GM23338 (cell line): Measurements from ENCODE around the gene HDAC3. TPM values are rescaled to one million over a fixed set of nuclear protein-coding genes. Genes with fewer than 3 reads are reported as not detected.

Experiments used
- ATAC-seq: fragments of 200-7000 bp; cut with Tn5 transposase; 3 replicates; pipeline ENCODE4 v1.9.1; 2020
- DNase-seq: peaks from one replicate; pipeline ENCODE4 v3.0.0-alpha.2; 2015; ENCODE audit warnings: low spot score
- H2AFZ ChIP-seq: fragments of 200-600 bp; sonication (generic); 2 replicates; pipeline ENCODE4 v1.8.0; 2016; ENCODE audit warnings: antibody characterized with exemption, mild to moderate bottlenecking, moderate library complexity
- H3F3A ChIP-seq: fragments of 200-600 bp; sonication (generic); replicated peaks from 2 replicates; pipeline ENCODE4 v1.8.0; 2017; ENCODE audit warnings: antibody characterized with exemption, mixed run types, low read depth
- H3K27ac ChIP-seq: fragments of 200-600 bp; sonication (generic); 2 replicates; pipeline ENCODE4 v1.6.1; 2016; ENCODE audit warnings: low read depth
- H3K27me3 ChIP-seq: fragments of 200-600 bp; sonication (generic); 2 replicates; pipeline ENCODE4 v1.8.0; 2016; ENCODE audit warnings: mild to moderate bottlenecking, mixed run types, moderate library complexity; ENCODE audit not compliant: insufficient read depth
- H3K36me3 ChIP-seq: fragments of 200-600 bp; sonication (generic); 2 replicates; pipeline ENCODE4 v1.8.0; 2016; ENCODE audit warnings: mild to moderate bottlenecking; ENCODE audit not compliant: insufficient read depth
- H3K4me1 ChIP-seq: fragments of 200-600 bp; sonication (generic); 2 replicates; pipeline ENCODE4 v1.8.0; 2016; ENCODE audit warnings: mild to moderate bottlenecking, moderate library complexity; ENCODE audit not compliant: insufficient read depth
- H3K4me2 ChIP-seq: fragments of 200-600 bp; sonication (generic); 2 replicates; pipeline ENCODE4 v1.7.1; 2017; ENCODE audit warnings: mixed run types
- H3K4me3 ChIP-seq: fragments of 200-600 bp; sonication (generic); 2 replicates; pipeline ENCODE4 v1.6.1; 2016; ENCODE audit warnings: mixed run types
- H3K79me2 ChIP-seq: fragments of 200-600 bp; sonication (generic); replicated peaks from 2 replicates; pipeline ENCODE4 v1.8.0; 2017; ENCODE audit warnings: mild to moderate bottlenecking; ENCODE audit not compliant: insufficient read depth
- H3K9me2 ChIP-seq: fragments of 200-600 bp; sonication (generic); 2 replicates; pipeline ENCODE4 v1.8.0; 2017; ENCODE audit not compliant: insufficient read depth
- H4K20me1 ChIP-seq: fragments of 200-600 bp; sonication (generic); replicated peaks from 2 replicates; pipeline ENCODE4 v1.8.0; 2017; ENCODE audit warnings: mild to moderate bottlenecking; ENCODE audit not compliant: insufficient read depth
- H3K27ac Mint-ChIP-seq: 2 replicates; pipeline ENCODE4 v1.8.0; 2020; ENCODE audit warnings: inconsistent platforms, mild to moderate bottlenecking, moderate library complexity, mixed read lengths
- H3K27me3 Mint-ChIP-seq: 3 replicates; pipeline ENCODE4 v1.8.0; 2022; ENCODE audit warnings: low read depth, mild to moderate bottlenecking, moderate library complexity, mixed read lengths, inconsistent platforms; ENCODE audit not compliant: insufficient read depth, poor library complexity
- H3K36me3 Mint-ChIP-seq: 3 replicates; pipeline ENCODE4 v1.8.0; 2021; ENCODE audit warnings: low read depth, mild to moderate bottlenecking, inconsistent platforms, moderate library complexity, mixed read lengths
- H3K4me1 Mint-ChIP-seq: 3 replicates; pipeline ENCODE4 v1.8.0; 2020; ENCODE audit warnings: mild to moderate bottlenecking, inconsistent platforms, mixed read lengths
- H3K4me3 Mint-ChIP-seq: 3 replicates; pipeline ENCODE4 v1.8.0; 2021; ENCODE audit warnings: moderate library complexity, mild to moderate bottlenecking, inconsistent platforms, mixed read lengths
- H3K9me3 Mint-ChIP-seq: 3 replicates; pipeline ENCODE4 v1.8.0; 2020; ENCODE audit warnings: moderate library complexity, mild to moderate bottlenecking, inconsistent platforms, mixed read lengths
- CREB1 ChIP-seq: fragments of 250-450 bp; sonication (Bioruptor Pico); IDR thresholded peaks from 2 replicates; pipeline ENCODE4 v1.5.0; 2020; ENCODE audit warnings: low read depth, mild to moderate bottlenecking, moderate library complexity
- ETS1 ChIP-seq: IDR thresholded peaks from 2 replicates; pipeline ENCODE4 v1.6.1; 2016; ENCODE audit warnings: antibody characterized with exemption
- EZH2phosphoT487 ChIP-seq: fragments of 200-600 bp; sonication (generic); IDR thresholded peaks from one replicate; pipeline ENCODE4 v1.8.1; 2018; ENCODE audit warnings: antibody characterized with exemption; ENCODE audit not compliant: unreplicated experiment
- JUNB ChIP-seq: IDR thresholded peaks from one replicate; pipeline ENCODE4 v1.6.1; 2016; ENCODE audit warnings: antibody characterized with exemption; ENCODE audit not compliant: unreplicated experiment
- NANOG ChIP-seq: IDR thresholded peaks from 2 replicates; pipeline ENCODE4 v1.6.1; 2016; ENCODE audit warnings: antibody characterized with exemption, borderline replicate concordance
- POLR2AphosphoS5 ChIP-seq: IDR thresholded peaks from 2 replicates; pipeline ENCODE4 v1.6.1; 2016; ENCODE audit warnings: antibody characterized with exemption, low read depth
- REST ChIP-seq: IDR thresholded peaks from one replicate; pipeline ENCODE4 v1.6.1; 2018; ENCODE audit warnings: antibody characterized with exemption; ENCODE audit not compliant: unreplicated experiment
- STAT1 ChIP-seq: IDR thresholded peaks from one replicate; pipeline ENCODE4 v1.6.1; 2016; ENCODE audit warnings: antibody characterized with exemption; ENCODE audit not compliant: unreplicated experiment
- ZNF114 ChIP-seq: fragments of 250-450 bp; sonication (Bioruptor Pico); IDR thresholded peaks from 2 replicates; pipeline ENCODE4 v1.5.0; 2020; ENCODE audit warnings: mild to moderate bottlenecking, moderate library complexity
- polyA plus RNA-seq: library from polyadenylated mRNA; unstranded; fragments of >200 nt; fragmentation: Nextera tagmentation; extraction: Ambion mirVana; gene quantifications from 2 replicates; pipeline ENCODE4 v1.2.1, GENCODE V29; 2016
- total RNA-seq: library from RNA; depleted of rRNA; stranded (reverse); fragments of >200 nt; shearing (Covaris generic); gene quantifications from 2 replicates; pipeline ENCODE4 v1.2.3, GENCODE V29; 2014

Gene HDAC3
- total and polyA plus RNA-seq, 2 experiments from 2014 or later = 59.2 to 90.0 TPM

GRCh38 chr5:141681695-141682641 lies 45.3 kb upstream of the HDAC3 start, which contains the start of gene ARAP3:
TSS of gene ARAP3 (minus strand) at chr5:141682230. CDS start at chr5:141680486, 1,744 bp downstream.
- Histone ChIP-seq H3K4me2 (peak within 1 kb of the TSS; percentile 93), H3K27ac (peak within 1 kb of the TSS; percentile 96), H2AFZ (peak within 1 kb of the TSS; percentile 93), H3K4me1 (peaks cover 26% of the 10 kb centered on the region), H3K27me3 (no peaks in the 10 kb centered on the region), H3K36me3 (no peaks in the 10 kb centered on the region), H3K4me3 (peak within 1 kb of the TSS; percentile 82), H4K20me1 (no peaks in the 10 kb centered on the region), H3K79me2 (peaks cover 13% of the 10 kb centered on the region; the same call in 1 of the 2 replicates), H3K9me2 (no peaks in the 10 kb centered on the region), H3F3A (peaks cover 22% of the 10 kb centered on the region)
- Mint-ChIP-seq H3K27me3 (peaks cover 13% of the 10 kb centered on the region), H3K4me1 (peaks cover 46% of the 10 kb centered on the region), H3K9me3 (no peaks in the 10 kb centered on the region; the same call in 2 of the 3 replicates), H3K36me3 (peaks cover 23% of the 10 kb centered on the region), H3K27ac (peak within 1 kb of the TSS; percentile 85), H3K4me3 (peak within 1 kb of the TSS; percentile 84)
- DNase-seq (peak; percentile 85), ATAC-seq (peak; percentile 73)
- TF ChIP-seq ZNF114 (CRISPR knock-in tag) = no peak
- peak; percentile 56 for TF ChIP-seq POLR2AphosphoS5
- no peak for TF ChIP-seq REST
- no peak for TF ChIP-seq JUNB

- Histone ChIP-seq H3K9me2 (no peaks in the 10 kb centered on the region), H3F3A (peaks cover 27% of the 10 kb centered on the region), H4K20me1 (no peaks in the 10 kb centered on the region), H3K4me2 (peak overlapping the region; percentile 93), H3K4me3 (peak overlapping the region; percentile 82), H3K27me3 (no peaks in the 10 kb centered on the region), H3K79me2 (peaks cover 17% of the 10 kb centered on the region; the same call in 1 of the 2 replicates), H3K36me3 (no peaks in the 10 kb centered on the region), H3K27ac (peak overlapping the region; percentile 96), H2AFZ (peak overlapping the region; percentile 69; the same call in 1 of the 2 replicates), H3K4me1 (peaks cover 32% of the 10 kb centered on the region)
- DNase-seq = no peak
- H3K27me3 Mint-ChIP-seq = peaks cover 13% of the 10 kb centered on the region
- peak overlapping the region; percentile 70 for H3K4me3 Mint-ChIP-seq
- H3K27ac Mint-ChIP-seq = peak overlapping the region; percentile 85
- H3K9me3 Mint-ChIP-seq = no peaks in the 10 kb centered on the region; the same call in 2 of the 3 replicates
- H3K36me3 Mint-ChIP-seq = peaks cover 23% of the 10 kb centered on the region
- no peak for ATAC-seq
- peaks cover 42% of the 10 kb centered on the region for H3K4me1 Mint-ChIP-seq
- TF ChIP-seq JUNB (no peak), ZNF114 (CRISPR knock-in tag) (no peak), ETS1 (no peak), POLR2AphosphoS5 (no peak), REST (no peak), STAT1 (no peak), NANOG (no peak), EZH2phosphoT487 (no peak), CREB1 (CRISPR knock-in tag) (no peak)
Observed at GRCh38 chr5:141681295-141681694, 44.6 kb upstream of the HDAC3 start.
